HEK293 (cell line): ENCODE measurements around the gene ZNF224.

Experiments
- ZBTB7A ChIP-seq: fragments of 450-650 bp; formaldehyde crosslinking; IDR thresholded peaks from 2 replicates; pipeline ENCODE4 v1.5.1; 2016; ENCODE audit warnings: low read depth, missing biosample characterization, missing genetic modification characterization
- ZNF548 ChIP-seq: fragments of 450-650 bp; formaldehyde crosslinking; IDR thresholded peaks from 2 replicates; pipeline ENCODE4 v1.5.1; 2016; ENCODE audit warnings: missing biosample characterization, missing genetic modification characterization
- ZXDB ChIP-seq: fragments of 450-650 bp; formaldehyde crosslinking; IDR thresholded peaks from 2 replicates; pipeline ENCODE4 v1.5.1; 2016; ENCODE audit warnings: missing biosample characterization, missing genetic modification characterization
- TF ChIP-seq, protein P1 (sequence below): fragments of 450-650 bp; formaldehyde crosslinking; IDR thresholded peaks from 2 replicates; pipeline ENCODE4 v1.5.1; 2016; ENCODE audit warnings: missing biosample characterization, missing genetic modification characterization, low read depth
- TF ChIP-seq, protein P2 (sequence below): fragments of 450-650 bp; formaldehyde crosslinking; IDR thresholded peaks from 2 replicates; pipeline ENCODE4 v1.5.1; 2017; ENCODE audit warnings: missing biosample characterization, missing genetic modification characterization
- TF ChIP-seq, protein P3 (sequence below): fragments of 450-650 bp; formaldehyde crosslinking; IDR thresholded peaks from 2 replicates; pipeline ENCODE4 v1.5.1; 2016; ENCODE audit warnings: missing biosample characterization, missing genetic modification characterization
- TF ChIP-seq, protein P4 (sequence below): fragments of 450-650 bp; formaldehyde crosslinking; IDR thresholded peaks from 2 replicates; pipeline ENCODE4 v1.5.1; 2016; ENCODE audit warnings: missing biosample characterization, missing genetic modification characterization
- TF ChIP-seq, protein P5 (sequence below): fragments of 450-650 bp; formaldehyde crosslinking; IDR thresholded peaks from 2 replicates; pipeline ENCODE4 v1.5.1; 2016; ENCODE audit warnings: missing biosample characterization, missing genetic modification characterization

DNA sequence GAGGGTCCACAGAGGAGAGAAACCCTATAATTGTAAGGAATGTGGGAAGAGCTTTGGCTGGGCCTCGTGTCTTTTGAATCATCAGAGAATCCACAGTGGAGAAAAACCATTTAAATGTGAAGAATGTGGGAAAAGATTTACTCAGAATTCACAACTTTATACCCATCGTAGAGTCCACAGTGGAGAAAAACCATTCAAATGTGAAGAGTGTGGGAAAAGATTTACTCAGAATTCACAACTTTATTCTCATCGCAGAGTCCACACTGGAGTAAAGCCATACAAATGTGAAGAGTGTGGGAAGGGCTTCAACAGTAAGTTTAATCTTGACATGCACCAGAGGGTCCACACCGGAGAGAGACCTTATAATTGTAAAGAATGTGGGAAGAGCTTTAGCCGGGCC lies 37.8 kb downstream of the ZNF224 start:
- TF ChIP-seq ZXDB (tag by site-specific recombination), result no peak
- TF ChIP-seq, protein P1, sequence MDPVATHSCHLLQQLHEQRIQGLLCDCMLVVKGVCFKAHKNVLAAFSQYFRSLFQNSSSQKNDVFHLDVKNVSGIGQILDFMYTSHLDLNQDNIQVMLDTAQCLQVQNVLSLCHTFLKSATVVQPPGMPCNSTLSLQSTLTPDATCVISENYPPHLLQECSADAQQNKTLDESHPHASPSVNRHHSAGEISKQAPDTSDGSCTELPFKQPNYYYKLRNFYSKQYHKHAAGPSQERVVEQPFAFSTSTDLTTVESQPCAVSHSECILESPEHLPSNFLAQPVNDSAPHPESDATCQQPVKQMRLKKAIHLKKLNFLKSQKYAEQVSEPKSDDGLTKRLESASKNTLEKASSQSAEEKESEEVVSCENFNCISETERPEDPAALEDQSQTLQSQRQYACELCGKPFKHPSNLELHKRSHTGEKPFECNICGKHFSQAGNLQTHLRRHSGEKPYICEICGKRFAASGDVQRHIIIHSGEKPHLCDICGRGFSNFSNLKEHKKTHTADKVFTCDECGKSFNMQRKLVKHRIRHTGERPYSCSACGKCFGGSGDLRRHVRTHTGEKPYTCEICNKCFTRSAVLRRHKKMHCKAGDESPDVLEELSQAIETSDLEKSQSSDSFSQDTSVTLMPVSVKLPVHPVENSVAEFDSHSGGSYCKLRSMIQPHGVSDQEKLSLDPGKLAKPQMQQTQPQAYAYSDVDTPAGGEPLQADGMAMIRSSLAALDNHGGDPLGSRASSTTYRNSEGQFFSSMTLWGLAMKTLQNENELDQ (tag by site-specific recombination), result no peak
- TF ChIP-seq, protein P2, sequence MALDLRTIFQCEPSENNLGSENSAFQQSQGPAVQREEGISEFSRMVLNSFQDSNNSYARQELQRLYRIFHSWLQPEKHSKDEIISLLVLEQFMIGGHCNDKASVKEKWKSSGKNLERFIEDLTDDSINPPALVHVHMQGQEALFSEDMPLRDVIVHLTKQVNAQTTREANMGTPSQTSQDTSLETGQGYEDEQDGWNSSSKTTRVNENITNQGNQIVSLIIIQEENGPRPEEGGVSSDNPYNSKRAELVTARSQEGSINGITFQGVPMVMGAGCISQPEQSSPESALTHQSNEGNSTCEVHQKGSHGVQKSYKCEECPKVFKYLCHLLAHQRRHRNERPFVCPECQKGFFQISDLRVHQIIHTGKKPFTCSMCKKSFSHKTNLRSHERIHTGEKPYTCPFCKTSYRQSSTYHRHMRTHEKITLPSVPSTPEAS, result no peak
- TF ChIP-seq ZBTB7A, result no peak
- TF ChIP-seq, protein P3, sequence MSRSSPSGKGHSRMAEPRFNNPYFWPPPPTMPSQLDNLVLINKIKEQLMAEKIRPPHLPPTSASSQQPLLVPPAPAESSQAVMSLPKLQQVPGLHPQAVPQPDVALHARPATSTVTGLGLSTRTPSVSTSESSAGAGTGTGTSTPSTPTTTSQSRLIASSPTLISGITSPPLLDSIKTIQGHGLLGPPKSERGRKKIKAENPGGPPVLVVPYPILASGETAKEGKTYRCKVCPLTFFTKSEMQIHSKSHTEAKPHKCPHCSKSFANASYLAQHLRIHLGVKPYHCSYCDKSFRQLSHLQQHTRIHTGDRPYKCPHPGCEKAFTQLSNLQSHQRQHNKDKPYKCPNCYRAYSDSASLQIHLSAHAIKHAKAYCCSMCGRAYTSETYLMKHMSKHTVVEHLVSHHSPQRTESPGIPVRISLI (tag by site-specific recombination), result no peak
- no peak for TF ChIP-seq ZNF548
- TF ChIP-seq, protein P4, sequence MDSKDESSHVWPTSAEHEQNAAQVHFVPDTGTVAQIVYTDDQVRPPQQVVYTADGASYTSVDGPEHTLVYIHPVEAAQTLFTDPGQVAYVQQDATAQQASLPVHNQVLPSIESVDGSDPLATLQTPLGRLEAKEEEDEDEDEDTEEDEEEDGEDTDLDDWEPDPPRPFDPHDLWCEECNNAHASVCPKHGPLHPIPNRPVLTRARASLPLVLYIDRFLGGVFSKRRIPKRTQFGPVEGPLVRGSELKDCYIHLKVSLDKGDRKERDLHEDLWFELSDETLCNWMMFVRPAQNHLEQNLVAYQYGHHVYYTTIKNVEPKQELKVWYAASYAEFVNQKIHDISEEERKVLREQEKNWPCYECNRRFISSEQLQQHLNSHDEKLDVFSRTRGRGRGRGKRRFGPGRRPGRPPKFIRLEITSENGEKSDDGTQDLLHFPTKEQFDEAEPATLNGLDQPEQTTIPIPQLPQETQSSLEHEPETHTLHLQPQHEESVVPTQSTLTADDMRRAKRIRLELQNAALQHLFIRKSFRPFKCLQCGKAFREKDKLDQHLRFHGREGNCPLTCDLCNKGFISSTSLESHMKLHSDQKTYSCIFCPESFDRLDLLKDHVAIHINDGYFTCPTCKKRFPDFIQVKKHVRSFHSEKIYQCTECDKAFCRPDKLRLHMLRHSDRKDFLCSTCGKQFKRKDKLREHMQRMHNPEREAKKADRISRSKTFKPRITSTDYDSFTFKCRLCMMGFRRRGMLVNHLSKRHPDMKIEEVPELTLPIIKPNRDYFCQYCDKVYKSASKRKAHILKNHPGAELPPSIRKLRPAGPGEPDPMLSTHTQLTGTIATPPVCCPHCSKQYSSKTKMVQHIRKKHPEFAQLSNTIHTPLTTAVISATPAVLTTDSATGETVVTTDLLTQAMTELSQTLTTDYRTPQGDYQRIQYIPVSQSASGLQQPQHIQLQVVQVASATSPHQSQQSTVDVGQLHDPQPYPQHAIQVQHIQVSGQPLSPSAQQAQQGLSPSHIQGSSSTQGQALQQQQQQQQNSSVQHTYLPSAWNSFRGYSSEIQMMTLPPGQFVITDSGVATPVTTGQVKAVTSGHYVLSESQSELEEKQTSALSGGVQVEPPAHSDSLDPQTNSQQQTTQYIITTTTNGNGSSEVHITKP (tag by site-specific recombination), result no peak
- TF ChIP-seq, protein P5, sequence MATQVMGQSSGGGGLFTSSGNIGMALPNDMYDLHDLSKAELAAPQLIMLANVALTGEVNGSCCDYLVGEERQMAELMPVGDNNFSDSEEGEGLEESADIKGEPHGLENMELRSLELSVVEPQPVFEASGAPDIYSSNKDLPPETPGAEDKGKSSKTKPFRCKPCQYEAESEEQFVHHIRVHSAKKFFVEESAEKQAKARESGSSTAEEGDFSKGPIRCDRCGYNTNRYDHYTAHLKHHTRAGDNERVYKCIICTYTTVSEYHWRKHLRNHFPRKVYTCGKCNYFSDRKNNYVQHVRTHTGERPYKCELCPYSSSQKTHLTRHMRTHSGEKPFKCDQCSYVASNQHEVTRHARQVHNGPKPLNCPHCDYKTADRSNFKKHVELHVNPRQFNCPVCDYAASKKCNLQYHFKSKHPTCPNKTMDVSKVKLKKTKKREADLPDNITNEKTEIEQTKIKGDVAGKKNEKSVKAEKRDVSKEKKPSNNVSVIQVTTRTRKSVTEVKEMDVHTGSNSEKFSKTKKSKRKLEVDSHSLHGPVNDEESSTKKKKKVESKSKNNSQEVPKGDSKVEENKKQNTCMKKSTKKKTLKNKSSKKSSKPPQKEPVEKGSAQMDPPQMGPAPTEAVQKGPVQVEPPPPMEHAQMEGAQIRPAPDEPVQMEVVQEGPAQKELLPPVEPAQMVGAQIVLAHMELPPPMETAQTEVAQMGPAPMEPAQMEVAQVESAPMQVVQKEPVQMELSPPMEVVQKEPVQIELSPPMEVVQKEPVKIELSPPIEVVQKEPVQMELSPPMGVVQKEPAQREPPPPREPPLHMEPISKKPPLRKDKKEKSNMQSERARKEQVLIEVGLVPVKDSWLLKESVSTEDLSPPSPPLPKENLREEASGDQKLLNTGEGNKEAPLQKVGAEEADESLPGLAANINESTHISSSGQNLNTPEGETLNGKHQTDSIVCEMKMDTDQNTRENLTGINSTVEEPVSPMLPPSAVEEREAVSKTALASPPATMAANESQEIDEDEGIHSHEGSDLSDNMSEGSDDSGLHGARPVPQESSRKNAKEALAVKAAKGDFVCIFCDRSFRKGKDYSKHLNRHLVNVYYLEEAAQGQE (tag by site-specific recombination), result no peak
